Body of pancreas (tissue), 4 donors: Measurements from ENCODE around the gene AHCYL2.

Source experiments
- POLR2A ChIP-seq, 3 donors: fragments of 450-650 bp; IDR thresholded peaks; one replicate each; pipeline ENCODE4 v1.6.1; 2016; ENCODE audit warnings: antibody characterized with exemption in 3 of 3, mild to moderate bottlenecking in 2 of 3
- TF ChIP-seq, protein P1 (sequence below), 7 experiments: fragments of 450-650 bp in 4 of 7; fragments of 200-600 bp in 3 of 7; sonication (generic) in 3 of 7; IDR thresholded peaks; one replicate each; pipeline ENCODE4 v1.5.1; 2016 to 2019; ENCODE audit warnings: antibody characterized with exemption in 7 of 7

DNA sequence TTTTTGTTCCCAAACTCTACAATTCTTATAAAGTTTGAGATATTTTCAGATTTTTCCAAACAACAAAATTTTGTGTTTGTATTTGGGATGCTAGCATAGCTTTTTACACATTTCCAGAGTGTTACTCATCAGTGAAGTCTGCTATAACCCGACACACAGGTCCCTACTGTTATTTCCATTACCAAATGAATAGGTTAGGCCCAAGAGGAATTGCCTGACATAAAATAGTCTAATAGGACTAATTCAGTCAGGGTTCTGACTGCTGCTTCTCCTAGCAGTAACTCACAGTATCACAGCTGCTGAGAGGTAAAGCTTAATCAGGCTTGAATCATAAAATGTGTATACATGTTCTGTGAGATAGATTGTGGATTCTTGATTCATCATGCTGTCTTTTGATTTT, 160.3 kb downstream of the AHCYL2 start:
- TF ChIP-seq, protein P1, sequence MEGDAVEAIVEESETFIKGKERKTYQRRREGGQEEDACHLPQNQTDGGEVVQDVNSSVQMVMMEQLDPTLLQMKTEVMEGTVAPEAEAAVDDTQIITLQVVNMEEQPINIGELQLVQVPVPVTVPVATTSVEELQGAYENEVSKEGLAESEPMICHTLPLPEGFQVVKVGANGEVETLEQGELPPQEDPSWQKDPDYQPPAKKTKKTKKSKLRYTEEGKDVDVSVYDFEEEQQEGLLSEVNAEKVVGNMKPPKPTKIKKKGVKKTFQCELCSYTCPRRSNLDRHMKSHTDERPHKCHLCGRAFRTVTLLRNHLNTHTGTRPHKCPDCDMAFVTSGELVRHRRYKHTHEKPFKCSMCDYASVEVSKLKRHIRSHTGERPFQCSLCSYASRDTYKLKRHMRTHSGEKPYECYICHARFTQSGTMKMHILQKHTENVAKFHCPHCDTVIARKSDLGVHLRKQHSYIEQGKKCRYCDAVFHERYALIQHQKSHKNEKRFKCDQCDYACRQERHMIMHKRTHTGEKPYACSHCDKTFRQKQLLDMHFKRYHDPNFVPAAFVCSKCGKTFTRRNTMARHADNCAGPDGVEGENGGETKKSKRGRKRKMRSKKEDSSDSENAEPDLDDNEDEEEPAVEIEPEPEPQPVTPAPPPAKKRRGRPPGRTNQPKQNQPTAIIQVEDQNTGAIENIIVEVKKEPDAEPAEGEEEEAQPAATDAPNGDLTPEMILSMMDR (IDR thresholded peaks at IDR 0.05) = no peak
- no peak for TF ChIP-seq POLR2A (IDR thresholded peaks at IDR 0.05)
